HG02623 (cell line): ENCODE measurements around the gene FLYWCH1.

ENCODE experiments used
- ATAC-seq: cut with Tn5 transposase; IDR thresholded peaks from one replicate; pipeline ENCODE4 v1.9.1; 2021; ENCODE audit warnings: moderate library complexity; ENCODE audit not compliant: unreplicated experiment

FLYWCH1 gene

DNA sequence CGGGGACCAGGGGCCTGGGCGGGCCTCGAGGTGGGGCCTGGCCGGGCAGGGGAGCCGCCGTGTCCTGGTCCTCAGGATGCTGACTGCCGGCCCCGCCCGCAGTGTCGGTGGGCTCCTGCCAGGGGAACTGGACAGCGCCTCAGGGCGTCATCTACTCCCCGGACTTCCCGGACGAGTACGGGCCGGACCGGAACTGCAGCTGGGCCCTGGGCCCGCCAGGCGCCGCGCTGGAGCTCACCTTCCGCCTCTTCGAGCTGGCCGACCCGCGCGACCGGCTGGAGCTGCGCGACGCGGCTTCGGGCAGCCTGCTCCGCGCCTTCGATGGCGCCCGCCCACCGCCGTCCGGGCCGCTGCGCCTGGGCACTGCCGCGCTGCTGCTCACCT, 55.1 kb downstream of the FLYWCH1 start:
- no peak for ATAC-seq

DNA sequence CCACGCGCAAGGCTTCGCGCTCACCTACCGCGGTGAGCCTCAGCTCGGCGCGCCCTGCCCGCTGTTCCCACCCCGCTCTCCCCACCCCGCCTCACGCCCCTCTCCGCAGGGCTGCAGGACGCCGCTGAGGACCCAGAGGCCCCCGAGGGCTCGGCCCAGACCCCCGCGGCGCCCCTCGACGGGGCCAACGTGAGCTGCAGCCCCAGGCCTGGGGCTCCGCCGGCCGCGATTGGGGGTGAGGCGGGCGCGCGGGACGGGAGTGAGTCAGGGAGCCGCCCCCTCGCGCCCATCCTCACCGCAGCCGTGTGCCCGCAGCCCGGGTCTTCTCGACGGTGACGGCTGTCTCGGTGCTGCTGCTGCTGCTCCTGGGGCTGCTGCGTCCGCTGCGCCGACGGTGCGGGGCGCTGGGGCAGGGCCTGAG, 55.5 kb downstream of the FLYWCH1 start:
- no peak for ATAC-seq

DNA sequence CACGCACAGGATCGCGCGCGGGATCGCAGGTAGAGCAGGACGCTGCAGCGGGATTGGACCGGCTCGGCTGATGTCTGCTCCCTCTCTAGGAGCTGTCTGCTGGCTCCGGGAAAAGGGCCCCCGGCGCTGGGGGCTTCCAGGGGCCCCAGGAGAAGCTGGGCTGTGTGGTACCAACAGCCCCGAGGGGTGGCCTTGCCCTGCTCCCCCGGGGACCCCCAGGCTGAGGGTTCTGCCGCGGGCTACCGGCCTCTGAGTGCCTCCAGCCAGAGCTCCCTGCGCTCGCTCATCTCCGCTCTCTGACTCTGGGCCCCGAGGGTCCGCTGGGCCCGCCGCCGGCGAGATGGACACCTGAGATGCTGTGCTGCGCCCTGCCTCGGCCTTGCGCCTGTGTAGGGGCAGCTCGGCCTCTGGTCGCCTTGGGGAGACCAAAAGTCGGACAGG, 56.0 kb downstream of the FLYWCH1 start:
- no peak for ATAC-seq

DNA sequence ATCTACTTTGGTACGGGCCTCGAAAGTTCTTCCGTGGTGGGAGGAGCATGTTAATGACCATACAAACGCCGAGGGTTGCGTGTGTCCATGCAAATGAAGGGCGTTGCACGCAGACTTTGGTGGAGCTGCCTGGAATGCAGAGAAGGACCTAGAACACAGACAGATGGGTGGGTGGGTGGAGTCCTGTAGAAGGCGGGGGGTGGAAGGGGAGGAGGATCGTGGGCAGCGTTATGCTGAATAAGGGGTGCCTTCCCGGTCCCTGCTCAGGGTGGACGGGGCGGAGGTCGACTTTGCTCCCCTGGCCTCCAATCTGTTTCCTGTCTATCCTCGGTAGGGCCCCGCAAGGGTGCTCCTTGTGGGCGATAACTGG, 56.6 kb downstream of the FLYWCH1 start:
- no peak for ATAC-seq

DNA sequence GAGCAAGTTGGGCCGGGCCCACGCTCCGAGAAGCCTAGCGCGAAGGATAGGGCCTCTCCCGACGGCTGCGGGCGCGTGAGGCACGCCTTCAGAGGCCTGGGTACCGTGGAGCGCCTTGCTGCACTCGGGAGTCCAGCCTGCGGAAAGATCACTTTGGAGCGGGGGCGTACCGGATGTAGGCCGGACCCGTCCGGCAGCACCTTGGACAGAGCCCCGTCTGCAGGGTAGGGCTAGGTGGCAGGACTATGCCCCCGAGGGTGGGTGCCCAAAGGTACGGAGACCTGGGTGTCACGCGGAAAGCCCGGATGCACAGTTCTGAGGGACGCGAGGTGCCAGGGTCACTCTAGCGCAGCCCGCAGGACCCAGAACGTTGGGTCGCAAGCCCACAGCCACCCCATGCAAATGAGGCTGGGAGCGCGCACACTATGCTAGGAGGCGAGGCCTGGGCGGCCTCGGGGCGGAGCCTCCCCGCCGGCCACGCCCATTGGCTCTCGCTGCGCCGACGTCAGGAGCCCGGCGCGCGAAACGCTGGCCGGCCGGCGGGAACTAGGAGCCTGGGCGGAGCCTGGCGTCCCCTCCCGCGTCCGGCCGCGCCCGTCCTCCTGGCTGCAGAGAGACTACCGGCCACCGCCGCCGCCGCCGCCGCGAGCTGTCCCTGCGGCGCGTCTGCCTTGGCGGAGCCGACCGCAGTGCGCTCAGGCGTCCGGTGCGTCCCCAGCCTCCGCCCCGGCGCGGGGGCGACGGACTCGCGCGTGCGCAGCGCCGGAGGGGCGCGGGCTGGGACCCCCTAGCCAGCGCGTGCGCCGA, 57.2 kb downstream of the FLYWCH1 start, which contains the start of gene PAQR4:
PAQR4 (plus strand) TSS at position 611 of the 807 bp plus-strand sequence. CDS start 327 bp downstream, outside the sequence.
- ATAC-seq = peak; percentile 79

DNA sequence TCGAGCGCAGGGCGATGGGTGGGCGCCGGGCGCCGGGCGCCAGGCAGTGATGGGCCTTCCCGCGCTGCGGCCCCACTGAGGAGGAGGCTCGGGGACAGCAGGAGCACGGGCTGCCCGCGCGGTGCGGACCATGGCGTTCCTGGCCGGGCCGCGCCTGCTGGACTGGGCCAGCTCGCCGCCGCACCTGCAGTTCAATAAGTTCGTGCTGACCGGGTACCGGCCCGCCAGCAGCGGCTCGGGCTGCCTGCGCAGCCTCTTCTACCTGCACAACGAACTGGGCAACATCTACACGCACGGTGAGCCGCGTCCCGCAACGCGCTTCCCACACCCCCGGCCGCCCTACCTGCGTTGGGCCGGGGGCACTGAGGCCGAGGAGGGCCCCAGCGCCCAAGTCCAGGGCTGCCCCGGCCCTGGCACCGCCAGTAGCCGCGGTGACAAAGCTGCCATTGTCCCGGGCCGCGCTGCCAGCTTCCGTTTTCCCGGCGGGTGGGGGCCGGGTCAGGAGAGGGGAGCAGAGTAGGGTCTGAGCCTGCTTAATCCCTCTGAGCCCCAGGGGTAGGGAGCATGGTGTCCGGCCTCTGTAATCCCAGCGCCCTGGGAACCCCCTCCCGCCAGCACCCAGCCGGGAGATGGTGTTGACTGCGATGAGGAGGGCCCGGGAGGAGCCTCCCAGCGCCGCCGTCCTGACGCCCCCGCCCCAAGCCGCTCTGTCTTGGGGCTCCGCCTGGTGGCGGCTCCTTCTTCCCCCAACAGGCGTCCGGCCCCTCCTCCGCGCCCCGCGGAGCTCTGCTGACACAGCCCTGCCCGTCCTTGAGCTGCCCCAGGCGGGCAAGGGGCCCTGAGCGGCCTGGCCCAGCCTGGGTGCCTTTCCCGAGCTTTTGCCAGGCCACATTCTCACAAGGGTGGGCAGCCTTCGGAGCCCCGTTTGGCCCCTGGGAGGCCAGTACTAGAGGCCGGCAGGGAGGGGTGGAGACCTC, 58.1 kb downstream of the FLYWCH1 start:
- ATAC-seq = no peak

DNA sequence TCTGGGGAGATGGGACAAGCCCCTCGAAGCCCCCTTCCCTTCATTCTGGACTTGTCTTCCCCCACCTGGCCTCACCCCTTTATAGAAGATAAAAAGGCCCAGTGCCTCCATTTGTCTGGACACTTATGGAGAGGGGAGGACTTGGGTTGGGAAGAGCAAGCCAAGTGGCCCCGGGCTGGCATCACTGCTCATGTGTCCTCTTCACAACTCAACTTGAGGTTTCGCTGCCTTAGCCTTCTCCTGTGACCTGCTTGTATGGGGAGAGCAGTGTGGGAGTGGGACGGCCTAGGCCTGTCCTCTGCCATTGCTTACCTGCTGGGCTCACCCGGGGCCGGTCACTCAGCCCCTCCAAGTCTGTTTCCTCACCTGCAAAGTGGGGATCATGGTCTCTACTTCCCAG, 58.8 kb downstream of the FLYWCH1 start:
- no peak for ATAC-seq

DNA sequence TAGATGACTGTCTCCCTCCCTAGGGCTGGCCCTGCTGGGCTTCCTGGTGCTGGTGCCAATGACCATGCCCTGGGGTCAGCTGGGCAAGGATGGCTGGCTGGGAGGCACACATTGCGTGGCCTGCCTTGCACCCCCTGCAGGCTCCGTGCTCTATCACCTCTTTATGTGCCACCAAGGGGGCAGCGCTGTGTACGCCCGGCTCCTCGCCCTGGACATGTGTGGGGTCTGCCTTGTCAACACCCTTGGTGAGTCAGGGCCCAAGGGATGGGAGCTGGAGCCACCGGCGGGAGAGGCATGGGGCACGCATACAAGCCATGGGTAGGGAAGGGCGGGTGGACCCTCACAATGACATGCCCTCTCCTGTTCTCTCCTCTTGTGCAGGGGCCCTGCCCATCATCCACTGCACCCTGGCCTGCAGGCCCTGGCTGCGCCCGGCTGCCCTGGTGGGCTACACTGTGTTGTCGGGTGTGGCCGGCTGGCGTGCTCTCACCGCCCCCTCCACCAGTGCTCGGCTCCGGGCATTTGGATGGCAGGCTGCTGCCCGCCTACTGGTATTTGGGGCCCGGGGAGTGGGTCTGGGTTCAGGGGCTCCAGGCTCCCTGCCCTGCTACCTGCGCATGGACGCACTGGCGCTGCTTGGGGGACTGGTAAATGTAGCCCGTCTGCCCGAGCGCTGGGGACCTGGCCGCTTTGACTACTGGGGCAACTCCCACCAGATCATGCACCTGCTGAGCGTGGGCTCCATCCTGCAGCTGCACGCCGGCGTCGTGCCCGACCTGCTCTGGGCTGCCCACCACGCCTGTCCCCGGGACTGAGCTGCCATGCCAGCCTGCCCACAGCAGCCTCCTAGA, 59.6 kb downstream of the FLYWCH1 start:
- no peak for ATAC-seq

DNA sequence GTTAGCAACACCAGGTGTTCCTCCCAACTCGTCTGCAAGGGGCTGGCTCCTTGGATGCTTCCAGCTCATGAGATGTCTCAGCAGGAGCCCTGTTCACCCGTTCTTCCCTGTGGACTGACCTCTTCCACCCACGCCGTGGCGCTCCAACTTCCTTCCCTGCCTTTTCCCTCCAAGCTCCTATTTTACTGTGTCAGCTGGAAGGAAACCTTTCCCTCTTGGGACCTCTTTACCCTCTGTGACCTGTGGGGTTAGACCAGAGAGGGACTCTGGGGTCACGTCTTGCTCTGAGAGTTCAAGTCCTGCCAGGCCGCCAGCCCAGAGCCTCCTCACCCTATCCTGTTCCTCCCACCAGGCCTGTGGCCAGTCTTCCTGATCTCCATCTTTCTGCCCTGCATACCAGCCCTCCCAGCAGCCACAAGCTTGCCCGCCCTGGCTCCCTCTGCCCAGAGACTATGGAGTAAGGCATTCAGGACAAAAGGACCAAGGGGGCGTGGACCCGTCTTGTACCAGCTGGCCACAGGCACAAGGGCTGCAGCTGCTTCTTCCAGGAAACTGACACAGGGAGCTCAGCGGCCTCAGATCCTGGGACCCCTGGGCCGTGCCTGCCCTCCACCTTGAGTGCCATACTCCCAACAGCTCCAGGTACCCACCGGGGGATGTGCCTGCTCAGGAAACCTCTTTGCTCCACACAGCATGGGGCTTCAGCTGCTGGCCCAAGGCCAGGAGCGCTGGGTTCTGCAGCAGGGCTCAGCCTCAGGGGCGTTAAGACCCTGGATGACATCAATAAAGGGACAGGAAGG, 60.5 kb downstream of the FLYWCH1 start:
- ATAC-seq = no peak

DNA sequence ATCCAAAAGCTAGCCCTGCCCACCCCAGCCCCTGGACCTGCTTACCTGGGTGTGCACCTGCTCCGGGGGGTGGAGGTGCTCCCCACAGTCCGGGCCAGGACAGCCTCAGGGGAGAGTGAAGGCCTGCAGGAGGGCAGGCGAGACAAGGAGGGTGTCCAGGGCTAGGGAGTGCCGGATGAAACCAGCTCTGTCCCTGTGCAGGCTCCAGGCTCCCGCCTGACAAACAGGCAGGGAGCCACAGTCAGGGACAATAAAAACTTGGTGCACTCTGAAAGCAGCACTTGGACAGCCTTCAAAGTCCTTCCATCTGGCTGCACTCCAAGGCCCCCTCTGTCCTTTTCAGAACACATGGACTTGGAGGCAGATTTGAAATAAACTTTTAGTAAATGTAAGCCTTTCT, 61.4 kb downstream of the FLYWCH1 start:
- no peak for ATAC-seq

DNA sequence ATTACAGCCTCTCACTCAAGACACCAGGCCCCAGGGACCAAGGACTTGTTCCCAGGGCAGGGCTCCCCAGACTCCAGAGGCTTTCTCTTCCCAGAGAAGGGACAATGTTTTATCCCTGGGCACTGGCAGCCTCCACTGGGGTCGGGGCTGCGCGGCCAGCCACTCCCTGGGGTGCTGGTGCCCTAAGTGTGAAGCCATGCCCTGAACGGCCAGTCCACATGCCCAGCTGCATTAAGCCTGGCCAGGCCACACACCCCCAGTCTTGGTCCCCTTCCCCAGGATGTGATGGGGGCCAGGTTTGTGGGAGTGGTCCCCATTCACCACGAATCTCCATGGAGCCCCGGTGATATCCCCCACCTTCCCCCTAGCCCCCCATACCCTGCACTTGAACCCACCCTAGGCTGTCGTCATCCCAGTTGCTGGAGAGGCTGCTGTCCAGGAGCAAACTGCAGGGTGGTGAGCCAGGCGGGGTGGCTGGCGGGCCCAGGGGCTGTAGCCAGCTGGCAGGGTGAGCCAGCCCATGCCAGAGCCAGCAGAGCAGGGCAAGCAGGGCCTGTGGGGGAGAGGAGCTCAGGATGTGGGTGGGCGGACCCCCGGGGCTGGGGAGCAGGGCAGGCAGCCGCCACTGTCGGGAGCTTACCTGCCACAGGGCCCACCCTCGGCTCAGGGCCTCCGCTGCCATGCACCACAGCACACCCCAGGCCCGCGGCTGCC, 62.0 kb downstream of the FLYWCH1 start:
- no peak for ATAC-seq

DNA sequence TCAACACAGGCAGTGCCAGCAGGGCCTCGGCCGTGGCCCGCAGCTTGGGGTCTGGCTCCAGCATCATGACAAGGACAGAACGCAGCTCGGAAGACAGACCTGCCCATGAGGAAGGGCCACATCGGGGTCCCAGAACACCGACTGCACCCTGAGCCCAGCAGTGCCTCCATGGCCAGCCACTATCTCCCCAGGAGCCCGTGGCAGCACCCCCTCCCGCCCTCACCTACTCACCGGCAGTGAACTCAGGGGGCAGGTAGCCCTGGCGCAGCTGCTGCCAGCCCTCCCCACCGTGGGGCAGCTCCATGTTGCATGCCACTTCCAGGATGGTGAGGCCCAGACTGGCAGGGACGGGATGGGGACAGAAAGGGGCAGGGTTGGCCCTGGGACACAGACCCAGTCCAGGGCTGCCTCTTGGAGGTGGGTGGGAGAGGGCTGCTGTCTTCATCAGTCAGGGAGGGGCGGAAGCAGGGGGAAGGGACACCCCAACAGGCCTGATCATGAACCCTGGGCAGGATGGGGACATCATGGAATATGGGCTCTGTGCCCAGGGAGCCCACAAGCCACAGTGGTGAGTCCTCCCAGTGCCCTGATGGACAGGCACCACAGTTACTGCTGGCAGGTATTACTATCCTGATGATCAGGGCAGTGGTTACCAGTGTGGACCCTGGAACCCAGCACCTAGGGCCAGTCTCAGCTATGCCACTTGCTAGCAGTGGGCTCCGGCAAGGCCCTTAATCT, 62.8 kb downstream of the FLYWCH1 start:
- no peak for ATAC-seq

DNA sequence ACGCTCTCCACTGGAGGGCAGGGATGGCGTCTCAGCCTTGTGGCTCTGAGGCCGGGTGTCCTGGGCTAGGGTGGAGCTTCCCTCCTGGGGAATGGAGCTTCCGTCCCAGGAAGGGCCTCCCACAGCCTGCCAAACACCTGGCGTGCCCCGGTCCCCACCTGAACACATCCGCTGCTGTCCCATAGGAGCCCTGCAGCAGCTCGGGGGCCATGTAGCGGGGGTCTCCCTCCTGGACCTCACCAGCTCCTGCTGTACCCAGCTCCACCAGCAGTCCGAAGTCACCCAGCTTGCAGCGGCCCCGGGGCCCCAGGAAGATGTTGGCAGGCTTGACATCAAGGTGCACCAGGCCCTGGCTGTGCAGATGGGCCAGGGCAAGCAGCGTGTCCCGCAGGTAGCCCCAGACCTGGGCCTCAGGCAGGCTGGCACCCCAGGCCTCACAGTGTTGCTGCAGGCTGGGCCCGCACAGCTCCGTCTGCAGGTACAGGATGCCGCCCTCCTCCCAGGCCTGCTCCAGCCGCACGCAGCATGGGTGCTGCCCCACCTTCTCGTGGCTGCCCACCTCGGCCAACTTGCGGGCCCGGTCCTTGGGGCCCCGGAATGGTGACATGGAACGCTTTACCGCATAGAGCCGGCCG, 63.5 kb downstream of the FLYWCH1 start:
- no peak for ATAC-seq

DNA sequence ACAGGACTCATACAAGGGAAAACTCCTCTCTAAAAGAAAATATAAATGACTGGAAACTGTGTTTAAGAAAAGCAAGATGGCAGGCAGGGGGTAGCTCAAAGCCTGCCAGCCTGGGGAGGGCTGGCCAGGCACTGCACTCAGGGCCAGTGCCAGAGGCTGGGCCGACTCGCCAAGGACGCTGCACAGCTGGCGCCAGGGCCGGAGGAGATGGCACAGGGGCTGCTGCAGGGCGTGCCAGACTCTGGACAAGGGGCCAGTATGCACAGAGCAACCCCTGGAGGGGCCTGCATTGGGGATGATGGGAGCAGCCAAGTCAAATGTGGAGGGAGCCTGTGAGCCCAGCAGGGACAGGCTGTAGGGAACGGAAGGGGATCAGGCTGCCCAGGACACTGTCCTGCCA, 64.5 kb downstream of the FLYWCH1 start:
- no peak for ATAC-seq

DNA sequence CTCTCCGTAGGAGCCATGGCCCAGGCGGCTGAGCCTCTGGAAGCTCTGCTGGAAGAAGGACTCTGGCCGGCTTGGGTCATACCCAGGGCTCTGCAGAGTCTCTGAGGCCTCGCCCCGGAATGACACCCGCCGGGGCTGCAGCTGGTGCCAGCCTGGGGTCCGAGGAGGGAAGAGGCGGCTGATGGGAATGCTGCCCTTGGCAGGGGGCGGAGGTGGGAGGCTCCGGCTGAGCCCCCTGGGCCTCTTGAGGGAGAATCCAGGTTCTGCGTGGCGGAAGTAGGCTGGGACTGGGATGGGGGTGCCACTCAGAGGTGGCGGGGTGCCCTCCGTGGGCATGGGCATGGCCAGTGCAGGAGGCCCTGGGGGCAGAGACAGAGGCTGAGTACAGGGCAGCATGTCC, 64.9 kb downstream of the FLYWCH1 start:
- no peak for ATAC-seq

DNA sequence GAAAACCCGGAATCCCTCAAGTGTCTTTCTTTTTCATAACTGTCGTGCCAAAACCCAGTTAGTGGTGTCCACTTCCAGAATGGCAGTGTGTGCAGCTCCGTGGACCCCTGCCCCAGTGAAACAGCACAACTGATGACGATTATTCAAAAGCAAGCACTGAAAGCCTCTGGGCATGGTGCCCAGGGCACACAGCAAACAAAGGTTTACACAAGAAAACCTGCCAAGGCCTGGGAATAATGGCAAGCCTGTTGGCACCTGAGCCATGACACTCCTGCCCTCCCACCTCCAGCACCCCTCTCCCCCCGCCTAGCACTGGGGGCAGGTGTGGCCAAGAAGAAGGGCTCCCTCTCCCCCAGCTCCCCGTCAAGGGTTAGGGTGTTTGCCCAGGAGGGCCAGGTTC, 65.7 kb downstream of the FLYWCH1 start:
- ATAC-seq = no peak

DNA sequence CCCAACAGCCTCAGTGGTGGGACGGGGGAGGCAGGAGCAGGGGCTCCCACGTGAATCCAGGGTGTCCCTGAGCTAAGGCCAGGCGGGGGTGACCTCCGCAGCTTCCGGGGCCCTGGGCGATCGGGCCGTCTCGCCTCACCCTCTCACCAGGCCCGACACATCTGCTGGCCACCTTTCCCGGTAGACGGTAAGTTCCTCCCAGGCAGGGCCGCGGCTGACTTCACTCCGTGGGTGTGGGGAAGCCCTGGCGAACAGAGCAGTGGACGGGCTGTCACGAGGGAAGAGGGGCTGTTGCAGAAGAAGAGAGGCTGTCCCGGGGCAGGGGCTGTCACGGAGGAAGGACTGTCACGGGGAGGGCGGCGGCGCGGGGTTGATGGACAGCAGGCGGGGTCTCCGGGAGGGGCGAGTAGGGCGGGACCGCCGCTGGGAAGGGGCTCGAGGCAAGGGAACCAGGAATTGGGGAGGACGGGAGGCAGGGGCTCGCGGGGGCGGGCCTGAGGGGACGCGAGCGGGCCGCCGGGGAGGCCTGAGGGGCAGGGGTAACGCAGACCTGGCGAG, 68.0 kb downstream of the FLYWCH1 start:
- no peak for ATAC-seq
